ENCODE data around the gene CNR1. TPM values are rescaled to one million over a fixed set of nuclear protein-coding genes. Genes with fewer than 3 reads are reported as not detected.

Gene CNR1
- total RNA-seq, 1 experiment from 2014 or later: not detected

- Histone ChIP-seq H2AFZ (ENCODE audit: low read depth, low read length, poor library complexity, severe bottlenecking) (no peak overlapping the region), H3K36me3 (ENCODE audit: control insufficient read depth in 1 of 2, insufficient read depth in 2 of 2, low read length in 2 of 2) (no peaks in the 10 kb centered on the region), H4K20me1 (ENCODE audit: insufficient read depth) (no peaks in the 10 kb centered on the region), H3K79me2 (ENCODE audit: insufficient read depth, low read length) (no peaks in the 10 kb centered on the region), H3K27ac (ENCODE audit: low read depth, low read length) (no peak overlapping the region), H3K9ac (ENCODE audit: low read length) (no peak overlapping the region), H3K4me2 (ENCODE audit: low read length) (no peak overlapping the region), H3K9me2 (ENCODE audit: insufficient read depth) (no peaks in the 10 kb centered on the region), H3K4me3 (replicated peaks in 1 of 2; ENCODE audit: low read depth in 1 of 2, low read length in 2 of 2) (no peak overlapping the region), H3K4me1 (ENCODE audit: control insufficient read depth in 1 of 2, insufficient read depth in 2 of 2, low read length in 2 of 2) (no peaks in the 10 kb centered on the region), H3K27me3 (ENCODE audit: insufficient read depth, low read length) (0 out of 2 replicates have a peak, but pooled peaks cover 14% of the 10 kb centered on the region), H3K9me3 (ENCODE audit: control insufficient read depth in 1 of 2, insufficient read depth in 1 of 2, low read depth in 1 of 2, low read length in 2 of 2) (no peaks in the 10 kb centered on the region)
- intact Hi-C loops (cut with micrococcal nuclease): no loop called here
- no peak for DNase-seq (ENCODE audit: low read depth, low spot score)
- ATAC-seq: no peak
- TF ChIP-seq TCF7L2 (IDR thresholded peaks at IDR 0.05; ENCODE audit: borderline replicate concordance, extremely low read depth, insufficient read depth, insufficient read length): no peak
- TF ChIP-seq MAX (IDR thresholded peaks at IDR 0.05): no peak
- no peak for TF ChIP-seq ZFX (IDR thresholded peaks at IDR 0.05)
- TF ChIP-seq CBX3 (IDR thresholded peaks at IDR 0.05; ENCODE audit: low read depth): no peak
- no peak for TF ChIP-seq CEBPB (IDR thresholded peaks at IDR 0.05; ENCODE audit: low read depth)
- CTCF ChIA-PET: no interaction called here
- POLR2A ChIA-PET: no interaction called here
- RAD21 ChIA-PET (ENCODE audit: low non-redundant PET in 1 of 2, low total read pairs in 2 of 2, uncharacterized antibody in 2 of 2, unreplicated experiment in 2 of 2): no interaction called here
- BruUV-seq (replicated peaks): no TSS peak
Measured at GRCh38 chr6:88137915-88138314, 28.2 kb downstream of the CNR1 start.

GRCh38 chr6:88135578-88136114, 30.5 kb downstream of the CNR1 start:
- no peaks in the 10 kb centered on the region for H4K20me1 ChIP-seq (ENCODE audit: insufficient read depth)
- H3K9me2 ChIP-seq (ENCODE audit: insufficient read depth): no peaks in the 10 kb centered on the region
- no peak overlapping the region for H3K27ac ChIP-seq (ENCODE audit: low read depth, low read length)
- no peaks in the 10 kb centered on the region for H3K79me2 ChIP-seq (ENCODE audit: insufficient read depth, low read length)
- H3K36me3 ChIP-seq (ENCODE audit: control insufficient read depth in 1 of 2, insufficient read depth in 2 of 2, low read length in 2 of 2): no peaks in the 10 kb centered on the region
- DNase-seq (ENCODE audit: low read depth, low spot score) (no peak), ATAC-seq (no peak)
- ChIA-PET CTCF (no interaction called here), POLR2A (no interaction called here), RAD21 (ENCODE audit: low non-redundant PET in 1 of 2, low total read pairs in 2 of 2, uncharacterized antibody in 2 of 2, unreplicated experiment in 2 of 2) (no interaction called here)
- H3K4me3 ChIP-seq (replicated peaks in 1 of 2; ENCODE audit: low read depth in 1 of 2, low read length in 2 of 2): no peak overlapping the region
- BruUV-seq (replicated peaks): no TSS peak
- intact Hi-C loops (cut with micrococcal nuclease): no loop called here
- H3K9me3 ChIP-seq (ENCODE audit: control insufficient read depth in 1 of 2, insufficient read depth in 1 of 2, low read depth in 1 of 2, low read length in 2 of 2): no peaks in the 10 kb centered on the region
- 0 out of 2 replicates have a peak, but pooled peaks cover 14% of the 10 kb centered on the region for H3K27me3 ChIP-seq (ENCODE audit: insufficient read depth, low read length)
- no peak overlapping the region for H2AFZ ChIP-seq (ENCODE audit: low read depth, low read length, poor library complexity, severe bottlenecking)
- no peak overlapping the region for H3K4me2 ChIP-seq (ENCODE audit: low read length)
- TF ChIP-seq JUND (IDR thresholded peaks at IDR 0.05) (no peak), CTCF (IDR thresholded peaks at IDR 0.05 in 2 of 3, conservative IDR thresholded peaks at IDR 0.05 in 1 of 3; ENCODE audit: borderline replicate concordance in 1 of 3, insufficient read depth in 1 of 3, low read depth in 2 of 3, low read length in 2 of 3) (no peak), SRF (IDR thresholded peaks at IDR 0.05; ENCODE audit: low read depth) (no peak), FOSL1 (IDR thresholded peaks at IDR 0.05; ENCODE audit: low read depth) (no peak), CEBPB (IDR thresholded peaks at IDR 0.05; ENCODE audit: low read depth) (no peak), SIN3A (IDR thresholded peaks at IDR 0.05; ENCODE audit: low read depth) (no peak), RAD21 (IDR thresholded peaks at IDR 0.05; ENCODE audit: low read depth) (no peak)
- no peak overlapping the region for H3K9ac ChIP-seq (ENCODE audit: low read length)
- no peaks in the 10 kb centered on the region for H3K4me1 ChIP-seq (ENCODE audit: control insufficient read depth in 1 of 2, insufficient read depth in 2 of 2, low read length in 2 of 2)

Measured in HCT116 (cell line).